Type B pancreatic cell (in vitro differentiated cells): Measurements from ENCODE around the gene TMEM39B. TPM values are rescaled to one million over a fixed set of nuclear protein-coding genes. Genes with fewer than 3 reads are reported as not detected.

Experiments used
- DNase-seq: peaks from one replicate; pipeline ENCODE4 v3.0.0; 2021; ENCODE audit warnings: mixed read lengths; ENCODE audit not compliant: unreplicated experiment; ENCODE audit errors: extremely low spot score
- H3K27ac Mint-ChIP-seq: 2 replicates; pipeline ENCODE4 v1.8.0; 2021; ENCODE audit warnings: mild to moderate bottlenecking, mixed read lengths
- H3K27me3 Mint-ChIP-seq: 2 replicates; pipeline ENCODE4 v1.8.0; 2021; ENCODE audit warnings: mixed read lengths
- H3K36me3 Mint-ChIP-seq: 2 replicates; pipeline ENCODE4 v1.8.0; 2021; ENCODE audit warnings: mixed read lengths
- H3K4me1 Mint-ChIP-seq: one replicate; pipeline ENCODE4 v1.8.0; 2021; ENCODE audit warnings: mixed read lengths; ENCODE audit not compliant: unreplicated experiment
- H3K4me3 Mint-ChIP-seq: 2 replicates; pipeline ENCODE4 v1.8.0; 2021; ENCODE audit warnings: mild to moderate bottlenecking, mixed read lengths
- H3K9me3 Mint-ChIP-seq: 2 replicates; pipeline ENCODE4 v1.8.0; 2021; ENCODE audit warnings: mixed read lengths
- total RNA-seq: library from RNA; stranded (reverse); gene quantifications from 2 replicates; pipeline ENCODE4 v1.2.1, GENCODE V29; 2021; ENCODE audit warnings: low replicate concordance
- TF ChIP-seq, protein P1 (sequence below): fragments of 200-600 bp; sonication (generic); conservative IDR thresholded peaks from 2 replicates; pipeline ENCODE4 v1.5.0; 2021; ENCODE audit warnings: antibody characterized with exemption, mild to moderate bottlenecking

The TMEM39B gene
- total RNA-seq, 1 donor from 2014 or later, result 23.3 TPM

DNA sequence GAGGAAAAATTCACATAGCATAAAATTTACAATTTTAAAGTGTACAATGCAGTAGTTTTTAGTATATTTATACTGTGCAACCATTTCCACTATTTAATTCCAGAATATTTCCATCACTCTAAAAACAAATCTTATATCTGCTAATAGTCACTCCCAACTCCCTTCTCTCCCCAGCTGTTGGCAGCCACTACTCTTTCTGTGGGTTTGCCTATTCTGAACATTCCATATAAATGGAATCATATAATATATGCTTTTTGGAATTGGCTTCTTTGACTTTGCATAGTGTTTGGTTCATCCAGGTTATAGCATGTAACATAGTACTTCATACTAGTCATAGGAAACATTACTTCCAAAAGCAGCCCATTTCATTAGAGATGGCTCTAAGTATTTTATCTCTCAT is 25.0 kb upstream of the TMEM39B start:
- Mint-ChIP-seq H3K4me3 (no peak overlapping the region), H3K36me3 (peaks cover 31% of the 10 kb centered on the region), H3K9me3 (no peaks in the 10 kb centered on the region), H3K27ac (no peak overlapping the region), H3K27me3 (no peaks in the 10 kb centered on the region), H3K4me1 (no peaks in the 10 kb centered on the region)
- TF ChIP-seq, protein P1, sequence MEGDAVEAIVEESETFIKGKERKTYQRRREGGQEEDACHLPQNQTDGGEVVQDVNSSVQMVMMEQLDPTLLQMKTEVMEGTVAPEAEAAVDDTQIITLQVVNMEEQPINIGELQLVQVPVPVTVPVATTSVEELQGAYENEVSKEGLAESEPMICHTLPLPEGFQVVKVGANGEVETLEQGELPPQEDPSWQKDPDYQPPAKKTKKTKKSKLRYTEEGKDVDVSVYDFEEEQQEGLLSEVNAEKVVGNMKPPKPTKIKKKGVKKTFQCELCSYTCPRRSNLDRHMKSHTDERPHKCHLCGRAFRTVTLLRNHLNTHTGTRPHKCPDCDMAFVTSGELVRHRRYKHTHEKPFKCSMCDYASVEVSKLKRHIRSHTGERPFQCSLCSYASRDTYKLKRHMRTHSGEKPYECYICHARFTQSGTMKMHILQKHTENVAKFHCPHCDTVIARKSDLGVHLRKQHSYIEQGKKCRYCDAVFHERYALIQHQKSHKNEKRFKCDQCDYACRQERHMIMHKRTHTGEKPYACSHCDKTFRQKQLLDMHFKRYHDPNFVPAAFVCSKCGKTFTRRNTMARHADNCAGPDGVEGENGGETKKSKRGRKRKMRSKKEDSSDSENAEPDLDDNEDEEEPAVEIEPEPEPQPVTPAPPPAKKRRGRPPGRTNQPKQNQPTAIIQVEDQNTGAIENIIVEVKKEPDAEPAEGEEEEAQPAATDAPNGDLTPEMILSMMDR, result no peak
- no peak for DNase-seq

DNA sequence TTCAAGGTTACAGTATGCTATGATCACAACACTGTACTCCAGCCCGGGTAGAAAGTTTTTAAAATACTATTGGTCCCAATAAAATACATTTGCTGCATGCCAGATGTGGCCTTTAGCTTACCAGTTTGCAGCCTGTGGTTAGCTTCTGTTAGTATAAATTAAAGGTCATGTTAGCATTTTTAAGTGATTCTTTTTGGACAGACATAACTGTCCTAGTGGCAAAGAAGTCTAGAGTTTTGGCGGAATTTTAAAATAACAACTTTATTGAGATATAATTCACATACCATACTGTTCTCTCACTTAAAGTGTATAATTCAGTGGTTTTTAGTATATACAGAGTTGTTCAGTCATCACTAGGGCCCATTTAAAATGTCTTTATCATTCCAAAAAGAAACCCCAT is 24.3 kb upstream of the TMEM39B start:
- no peaks in the 10 kb centered on the region for H3K4me1 Mint-ChIP-seq
- TF ChIP-seq, protein P1, result no peak
- DNase-seq, result no peak
- H3K36me3 Mint-ChIP-seq, result peaks cover 32% of the 10 kb centered on the region
- no peak overlapping the region for H3K4me3 Mint-ChIP-seq
- H3K27ac Mint-ChIP-seq, result no peak overlapping the region
- H3K27me3 Mint-ChIP-seq, result no peaks in the 10 kb centered on the region
- no peaks in the 10 kb centered on the region for H3K9me3 Mint-ChIP-seq

DNA sequence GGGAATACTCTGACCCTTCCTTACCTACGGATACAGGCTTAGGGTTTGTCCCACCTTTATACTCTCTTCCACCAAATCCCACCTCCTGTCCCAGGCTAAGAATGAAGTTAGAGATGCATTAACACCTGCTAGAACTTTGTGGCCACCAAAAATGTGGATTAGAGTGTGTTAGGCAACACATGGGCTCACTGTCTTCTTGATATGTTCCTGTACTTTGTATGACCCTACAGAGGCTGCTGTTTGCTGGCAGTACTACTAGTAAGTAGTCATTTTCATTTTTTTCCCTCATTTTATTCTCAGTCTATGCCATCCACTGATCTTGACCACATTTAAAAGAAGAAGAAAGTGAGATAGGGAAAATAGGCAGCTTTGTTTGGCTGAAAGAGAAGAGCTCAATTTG is 21.0 kb upstream of the TMEM39B start:
- H3K36me3 Mint-ChIP-seq, result peaks cover 33% of the 10 kb centered on the region
- H3K27ac Mint-ChIP-seq, result no peak overlapping the region
- no peak overlapping the region for H3K4me3 Mint-ChIP-seq
- H3K4me1 Mint-ChIP-seq, result no peaks in the 10 kb centered on the region
- H3K27me3 Mint-ChIP-seq, result no peaks in the 10 kb centered on the region
- DNase-seq, result no peak
- TF ChIP-seq, protein P1, result no peak
- H3K9me3 Mint-ChIP-seq, result no peaks in the 10 kb centered on the region

DNA sequence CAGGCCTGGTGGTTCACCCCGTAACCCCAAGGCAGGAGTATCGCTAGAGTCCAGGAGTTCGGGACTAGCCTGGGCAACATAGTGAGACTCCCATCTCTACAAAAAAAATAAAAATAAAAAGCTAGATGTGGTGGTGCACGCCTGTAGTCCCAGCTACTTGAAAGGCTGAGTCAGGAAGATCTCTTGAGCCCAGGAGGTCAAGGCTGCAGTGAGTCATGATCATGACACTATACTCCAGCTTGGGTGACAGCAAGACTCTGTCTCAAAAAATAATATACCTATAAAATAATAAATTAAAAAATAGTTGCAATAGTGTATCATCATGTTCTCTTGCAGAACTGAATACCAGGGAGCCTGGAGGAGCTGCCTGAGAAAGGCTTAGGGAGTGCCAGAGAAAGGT is 19.9 kb upstream of the TMEM39B start:
- Mint-ChIP-seq H3K36me3 (peaks cover 37% of the 10 kb centered on the region), H3K4me3 (no peak overlapping the region), H3K4me1 (no peaks in the 10 kb centered on the region), H3K27me3 (no peaks in the 10 kb centered on the region), H3K9me3 (no peaks in the 10 kb centered on the region), H3K27ac (no peak overlapping the region)
- no peak for DNase-seq
- TF ChIP-seq, protein P1, result no peak

- no peak overlapping the region for H3K27ac Mint-ChIP-seq
- no peak for DNase-seq
- H3K4me3 Mint-ChIP-seq, result no peak overlapping the region
- no peaks in the 10 kb centered on the region for H3K27me3 Mint-ChIP-seq
- TF ChIP-seq, protein P1, result no peak
- H3K4me1 Mint-ChIP-seq, result peaks cover 12% of the 10 kb centered on the region
- no peaks in the 10 kb centered on the region for H3K9me3 Mint-ChIP-seq
- peaks cover 42% of the 10 kb centered on the region for H3K36me3 Mint-ChIP-seq
Measured at GRCh38 chr1:32055416-32055815, 17.3 kb upstream of the TMEM39B start.

- no peaks in the 10 kb centered on the region for H3K9me3 Mint-ChIP-seq
- H3K36me3 Mint-ChIP-seq, result peaks cover 40% of the 10 kb centered on the region
- no peaks in the 10 kb centered on the region for H3K27me3 Mint-ChIP-seq
- DNase-seq, result no peak
- H3K4me1 Mint-ChIP-seq, result peaks cover 15% of the 10 kb centered on the region
- H3K4me3 Mint-ChIP-seq, result no peak overlapping the region
- no peak overlapping the region for H3K27ac Mint-ChIP-seq
- TF ChIP-seq, protein P1, result no peak
Measured at GRCh38 chr1:32056598-32056997, 16.1 kb upstream of the TMEM39B start.
